ENCODE results near the gene RND3. TPM values are rescaled to one million over a fixed set of nuclear protein-coding genes. Genes with fewer than 3 reads are reported as not detected.

The RND3 gene
- total RNA-seq, 2 experiments from 2014 or later, result not detected

GRCh38 chr2:150466741-150467620 lies 20.5 kb downstream of the RND3 start:
- TF ChIP-seq CTCF (conservative IDR thresholded peaks at IDR 0.05; ENCODE audit: low read length) (no peak), EZH2phosphoT487 (IDR thresholded peaks at IDR 0.05; ENCODE audit: borderline replicate concordance, low read depth, low read length) (no peak)
- no peaks in the 10 kb centered on the region for H3K79me2 ChIP-seq (ENCODE audit: insufficient read depth, low read depth, low read length)
- intact Hi-C loops (cut with micrococcal nuclease; ENCODE audit: unreplicated experiment), result no loop called here
- ChIA-PET POLR2A (no interaction called here), CTCF (ENCODE audit: unreplicated experiment) (no interaction called here)
- H3K4me2 ChIP-seq (ENCODE audit: low read length), result no peak overlapping the region
- H3K9me3 ChIP-seq (ENCODE audit: low read length), result no peaks in the 10 kb centered on the region
- no peak overlapping the region for H3K4me3 ChIP-seq (ENCODE audit: low read depth, low read length, poor library complexity, severe bottlenecking)
- BruUV-seq (replicated peaks), result no TSS peak
- no peaks in the 10 kb centered on the region for H3K36me3 ChIP-seq (ENCODE audit: insufficient read depth, low read length)
- no peaks in the 10 kb centered on the region for H3K4me1 ChIP-seq (ENCODE audit: insufficient read depth, low read length, poor library complexity, severe bottlenecking)
- H3K9me2 ChIP-seq (ENCODE audit: insufficient read depth, low read length), result no peaks in the 10 kb centered on the region
- no peaks in the 10 kb centered on the region for H4K20me1 ChIP-seq (ENCODE audit: insufficient read depth, low read length)
- no peak for DNase-seq (ENCODE audit: low spot score)
- H2AFZ ChIP-seq (ENCODE audit: low read length), result no peak overlapping the region
- H3K27ac ChIP-seq (ENCODE audit: low read depth, low read length, poor library complexity, severe bottlenecking), result no peak overlapping the region

DNA sequence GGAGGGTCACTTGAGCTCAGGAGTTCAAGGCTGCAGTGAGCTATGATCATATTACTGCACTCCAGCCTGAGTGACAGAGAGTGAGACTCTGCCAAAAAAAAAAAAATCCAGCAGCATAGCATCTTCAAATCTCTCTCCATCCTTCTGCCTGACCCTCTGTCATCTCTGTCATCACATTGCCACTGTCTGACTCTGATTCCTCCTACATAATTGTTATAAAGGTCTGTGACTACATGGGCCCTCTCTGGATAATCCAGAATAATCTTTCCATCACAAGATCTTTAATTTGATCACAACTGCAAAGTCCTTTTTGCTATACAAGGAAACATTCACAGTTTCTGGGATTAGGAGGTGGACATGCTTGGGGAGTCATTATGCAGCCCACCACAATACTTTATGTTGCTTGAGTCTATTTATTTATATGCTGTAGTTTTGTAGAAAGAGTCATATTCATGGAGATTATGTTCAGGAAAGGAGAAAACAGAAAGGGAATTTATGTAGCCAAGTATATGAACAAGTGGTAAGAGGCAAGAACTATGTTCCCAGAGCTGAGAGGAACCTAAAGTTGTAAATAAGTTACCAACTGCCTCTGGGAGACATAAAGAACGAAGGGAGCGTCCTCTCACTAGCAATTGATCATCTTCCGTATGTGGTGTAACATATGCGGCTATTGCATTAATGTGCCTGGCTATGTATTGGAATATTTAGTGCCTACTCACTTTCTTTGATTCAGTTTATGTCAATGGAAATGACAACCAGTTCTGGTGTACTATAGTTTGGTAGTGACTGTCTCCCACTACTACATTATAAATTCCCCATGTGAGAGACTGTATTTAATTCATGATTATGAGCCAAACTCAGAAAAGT lies 21.5 kb downstream of the RND3 start:
- no peaks in the 10 kb centered on the region for H4K20me1 ChIP-seq (ENCODE audit: insufficient read depth, low read length)
- H3K4me2 ChIP-seq (ENCODE audit: low read length), result no peak overlapping the region
- no peak for DNase-seq (ENCODE audit: low spot score)
- intact Hi-C loops (cut with micrococcal nuclease; ENCODE audit: unreplicated experiment), result no loop called here
- no peak overlapping the region for H3K4me3 ChIP-seq (ENCODE audit: low read depth, low read length, poor library complexity, severe bottlenecking)
- H3K4me1 ChIP-seq (ENCODE audit: insufficient read depth, low read length, poor library complexity, severe bottlenecking), result no peaks in the 10 kb centered on the region
- no peaks in the 10 kb centered on the region for H3K79me2 ChIP-seq (ENCODE audit: insufficient read depth, low read depth, low read length)
- no peak overlapping the region for H3K27ac ChIP-seq (ENCODE audit: low read depth, low read length, poor library complexity, severe bottlenecking)
- no peak for TF ChIP-seq CTCF (conservative IDR thresholded peaks at IDR 0.05; ENCODE audit: low read length)
- no peak for TF ChIP-seq EZH2phosphoT487 (IDR thresholded peaks at IDR 0.05; ENCODE audit: borderline replicate concordance, low read depth, low read length)
- CTCF ChIA-PET (ENCODE audit: unreplicated experiment), result no interaction called here
- POLR2A ChIA-PET, result no interaction called here
- H3K9me3 ChIP-seq (ENCODE audit: low read length), result no peaks in the 10 kb centered on the region
- no peak overlapping the region for H2AFZ ChIP-seq (ENCODE audit: low read length)
- BruUV-seq (replicated peaks), result no TSS peak
- no peaks in the 10 kb centered on the region for H3K9me2 ChIP-seq (ENCODE audit: insufficient read depth, low read length)
- no peaks in the 10 kb centered on the region for H3K36me3 ChIP-seq (ENCODE audit: insufficient read depth, low read length)
